ENCODE measurements around the gene DRD4. TPM values are rescaled to one million over a fixed set of nuclear protein-coding genes. Genes with fewer than 3 reads are reported as not detected.

Gene DRD4
- total and polyA plus RNA-seq, 10 of the 15 experiments (the other 5 are each of a cell fraction or from before 2014, with no cell fraction given), result not detected

DNA sequence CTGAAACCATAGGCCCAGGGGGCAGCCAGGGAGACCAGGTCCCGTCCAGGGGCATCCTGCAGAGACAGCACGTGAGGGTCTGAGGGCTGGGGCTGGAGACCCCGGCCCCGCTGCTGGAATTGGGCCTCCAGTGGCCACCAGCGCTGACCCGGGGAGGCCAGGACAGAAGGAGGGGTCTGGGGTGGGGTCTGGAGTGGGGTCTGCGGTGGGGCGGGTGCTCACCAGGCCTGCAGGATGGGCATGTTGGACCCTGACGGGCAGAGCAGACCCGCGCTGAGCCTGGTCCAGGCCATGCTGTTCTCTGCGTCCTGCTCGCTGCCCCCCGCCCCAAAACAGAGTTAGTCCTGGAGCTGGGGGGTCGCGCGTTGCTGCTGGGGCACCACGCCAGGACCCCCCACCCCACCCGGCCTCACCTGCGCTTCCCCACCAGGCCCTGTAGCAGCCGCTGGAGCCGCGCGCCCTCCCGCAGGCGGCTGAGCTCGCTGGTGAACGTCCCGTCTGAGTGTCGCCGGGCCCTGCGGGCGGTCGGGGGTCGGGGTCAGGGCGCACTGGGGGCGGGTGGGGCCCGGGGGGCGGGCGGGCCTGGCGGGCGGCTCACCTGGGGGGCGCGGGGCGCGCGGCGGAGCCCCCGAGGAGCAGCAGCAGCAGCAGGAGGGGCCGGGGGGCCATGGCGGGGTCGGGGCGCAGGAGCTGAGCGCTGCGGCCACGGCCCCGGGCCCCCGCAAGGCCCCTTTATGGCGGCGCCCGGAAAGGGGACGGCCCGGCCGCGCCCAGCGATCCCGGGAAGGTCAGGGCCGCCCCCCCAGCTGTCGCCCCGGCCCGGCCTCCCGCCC lies 10.4 kb upstream of the DRD4 start, which contains the start of gene SCT:
Gene SCT (minus strand): TSS at position 707 of the 833 bp plus-strand sequence. CDS start 38 bp downstream, at position 669.
- no peaks in the 10 kb centered on the region for H3K36me3 ChIP-seq (ENCODE audit: control insufficient read depth in 2 of 2, insufficient read depth in 2 of 2, low read length in 1 of 2)
- H3K4me1 ChIP-seq (ENCODE audit: control insufficient read depth, insufficient read depth, low read length), result peaks cover 29% of the 10 kb centered on the region
- no peak within 1 kb of the TSS for H3K4me2 ChIP-seq (ENCODE audit: control insufficient read depth, insufficient read depth)
- no peaks in the 10 kb centered on the region for H3K27me3 ChIP-seq (replicated peaks in 1 of 2; ENCODE audit: control insufficient read depth in 2 of 2, insufficient read depth in 2 of 2, low read length in 1 of 2)
- no peak within 1 kb of the TSS for H3K27ac ChIP-seq (ENCODE audit: control insufficient read depth, insufficient read depth)
- TF ChIP-seq NFIC (IDR thresholded peaks at IDR 0.05; ENCODE audit: low read depth, low read length) (no peak), RFX5 (IDR thresholded peaks at IDR 0.05; ENCODE audit: low read depth, low read length) (no peak), RELA (IDR thresholded peaks at IDR 0.05; ENCODE audit: borderline replicate concordance, partially characterized antibody) (no peak), NR2C2 (IDR thresholded peaks at IDR 0.05; ENCODE audit: borderline replicate concordance, control insufficient read depth, insufficient read length, low read depth) (no peak), POLR2AphosphoS5 (IDR thresholded peaks at IDR 0.05; ENCODE audit: low read length) (no peak), FOXM1 (IDR thresholded peaks at IDR 0.05; ENCODE audit: low read depth, low read length) (no peak), ATF7 (IDR thresholded peaks at IDR 0.05; ENCODE audit: low read depth) (no peak), NFYA (IDR thresholded peaks at IDR 0.05; ENCODE audit: borderline replicate concordance, low read depth, low read length) (no peak), SMAD1 (IDR thresholded peaks at IDR 0.05; ENCODE audit: low read depth, partially characterized antibody) (no peak), STAT3 (IDR thresholded peaks at IDR 0.05; ENCODE audit: low read depth, low read length) (no peak)
- TF ChIP-seq, protein P1, sequence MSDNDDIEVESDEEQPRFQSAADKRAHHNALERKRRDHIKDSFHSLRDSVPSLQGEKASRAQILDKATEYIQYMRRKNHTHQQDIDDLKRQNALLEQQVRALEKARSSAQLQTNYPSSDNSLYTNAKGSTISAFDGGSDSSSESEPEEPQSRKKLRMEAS (IDR thresholded peaks at IDR 0.05; ENCODE audit: low read depth, low read length), result no peak
- TF ChIP-seq, protein P2, sequence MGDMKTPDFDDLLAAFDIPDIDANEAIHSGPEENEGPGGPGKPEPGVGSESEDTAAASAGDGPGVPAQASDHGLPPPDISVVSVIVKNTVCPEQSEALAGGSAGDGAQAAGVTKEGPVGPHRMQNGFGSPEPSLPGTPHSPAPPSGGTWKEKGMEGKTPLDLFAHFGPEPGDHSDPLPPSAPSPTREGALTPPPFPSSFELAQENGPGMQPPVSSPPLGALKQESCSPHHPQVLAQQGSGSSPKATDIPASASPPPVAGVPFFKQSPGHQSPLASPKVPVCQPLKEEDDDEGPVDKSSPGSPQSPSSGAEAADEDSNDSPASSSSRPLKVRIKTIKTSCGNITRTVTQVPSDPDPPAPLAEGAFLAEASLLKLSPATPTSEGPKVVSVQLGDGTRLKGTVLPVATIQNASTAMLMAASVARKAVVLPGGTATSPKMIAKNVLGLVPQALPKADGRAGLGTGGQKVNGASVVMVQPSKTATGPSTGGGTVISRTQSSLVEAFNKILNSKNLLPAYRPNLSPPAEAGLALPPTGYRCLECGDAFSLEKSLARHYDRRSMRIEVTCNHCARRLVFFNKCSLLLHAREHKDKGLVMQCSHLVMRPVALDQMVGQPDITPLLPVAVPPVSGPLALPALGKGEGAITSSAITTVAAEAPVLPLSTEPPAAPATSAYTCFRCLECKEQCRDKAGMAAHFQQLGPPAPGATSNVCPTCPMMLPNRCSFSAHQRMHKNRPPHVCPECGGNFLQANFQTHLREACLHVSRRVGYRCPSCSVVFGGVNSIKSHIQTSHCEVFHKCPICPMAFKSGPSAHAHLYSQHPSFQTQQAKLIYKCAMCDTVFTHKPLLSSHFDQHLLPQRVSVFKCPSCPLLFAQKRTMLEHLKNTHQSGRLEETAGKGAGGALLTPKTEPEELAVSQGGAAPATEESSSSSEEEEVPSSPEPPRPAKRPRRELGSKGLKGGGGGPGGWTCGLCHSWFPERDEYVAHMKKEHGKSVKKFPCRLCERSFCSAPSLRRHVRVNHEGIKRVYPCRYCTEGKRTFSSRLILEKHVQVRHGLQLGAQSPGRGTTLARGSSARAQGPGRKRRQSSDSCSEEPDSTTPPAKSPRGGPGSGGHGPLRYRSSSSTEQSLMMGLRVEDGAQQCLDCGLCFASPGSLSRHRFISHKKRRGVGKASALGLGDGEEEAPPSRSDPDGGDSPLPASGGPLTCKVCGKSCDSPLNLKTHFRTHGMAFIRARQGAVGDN (IDR thresholded peaks at IDR 0.05), result no peak
- TF ChIP-seq, protein P3, sequence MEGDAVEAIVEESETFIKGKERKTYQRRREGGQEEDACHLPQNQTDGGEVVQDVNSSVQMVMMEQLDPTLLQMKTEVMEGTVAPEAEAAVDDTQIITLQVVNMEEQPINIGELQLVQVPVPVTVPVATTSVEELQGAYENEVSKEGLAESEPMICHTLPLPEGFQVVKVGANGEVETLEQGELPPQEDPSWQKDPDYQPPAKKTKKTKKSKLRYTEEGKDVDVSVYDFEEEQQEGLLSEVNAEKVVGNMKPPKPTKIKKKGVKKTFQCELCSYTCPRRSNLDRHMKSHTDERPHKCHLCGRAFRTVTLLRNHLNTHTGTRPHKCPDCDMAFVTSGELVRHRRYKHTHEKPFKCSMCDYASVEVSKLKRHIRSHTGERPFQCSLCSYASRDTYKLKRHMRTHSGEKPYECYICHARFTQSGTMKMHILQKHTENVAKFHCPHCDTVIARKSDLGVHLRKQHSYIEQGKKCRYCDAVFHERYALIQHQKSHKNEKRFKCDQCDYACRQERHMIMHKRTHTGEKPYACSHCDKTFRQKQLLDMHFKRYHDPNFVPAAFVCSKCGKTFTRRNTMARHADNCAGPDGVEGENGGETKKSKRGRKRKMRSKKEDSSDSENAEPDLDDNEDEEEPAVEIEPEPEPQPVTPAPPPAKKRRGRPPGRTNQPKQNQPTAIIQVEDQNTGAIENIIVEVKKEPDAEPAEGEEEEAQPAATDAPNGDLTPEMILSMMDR (IDR thresholded peaks at IDR 0.05 in 2 of 3, conservative IDR thresholded peaks at IDR 0.05 in 1 of 3; ENCODE audit: control insufficient read depth in 2 of 3, extremely low read depth in 1 of 3, insufficient read depth in 1 of 3, low read depth in 3 of 3, low read length in 3 of 3), result no peak
- FAIRE-seq, result no peak
- intact Hi-C loops (cut with micrococcal nuclease; ENCODE audit: unreplicated experiment) (no loop called here), in situ Hi-C loops (cut with MboI) (no loop called here)
- WGBS (ENCODE audit: insufficient coverage, insufficient replicate concordance, low lambda C conversion rate, missing lambda C conversion rate), result 20% methylated on average over 15 of the region's 72 CpGs
- no peak for ATAC-seq
- ChIA-PET CTCF (no interaction called here), SMC1A (ENCODE audit: uncharacterized antibody, unreplicated experiment) (no interaction called here), RAD21 (ENCODE audit: unreplicated experiment) (no interaction called here), POLR2A (no interaction called here)
- no peaks in the 10 kb centered on the region for H3K79me2 ChIP-seq (ENCODE audit: control insufficient read depth, insufficient read depth, low read length)
- no peak for DNase-seq (ENCODE audit: low read depth, low spot score)
- H3K9me3 ChIP-seq (replicated peaks; ENCODE audit: control insufficient read depth, insufficient read depth, low read length), result no peaks in the 10 kb centered on the region
- no peak within 1 kb of the TSS for H3K4me3 ChIP-seq
- no peak within 1 kb of the TSS for H3K9ac ChIP-seq (ENCODE audit: control insufficient read depth, insufficient read depth, low read length)
- H4K20me1 ChIP-seq (ENCODE audit: control insufficient read depth, insufficient read depth), result no peaks in the 10 kb centered on the region
- BruUV-seq (replicated peaks), result no TSS peak
- H2AFZ ChIP-seq (ENCODE audit: control insufficient read depth, low read depth, low read length), result no peak within 1 kb of the TSS
